ENCODE measurements around the gene GPRC5B.

The GPRC5B gene

DNA sequence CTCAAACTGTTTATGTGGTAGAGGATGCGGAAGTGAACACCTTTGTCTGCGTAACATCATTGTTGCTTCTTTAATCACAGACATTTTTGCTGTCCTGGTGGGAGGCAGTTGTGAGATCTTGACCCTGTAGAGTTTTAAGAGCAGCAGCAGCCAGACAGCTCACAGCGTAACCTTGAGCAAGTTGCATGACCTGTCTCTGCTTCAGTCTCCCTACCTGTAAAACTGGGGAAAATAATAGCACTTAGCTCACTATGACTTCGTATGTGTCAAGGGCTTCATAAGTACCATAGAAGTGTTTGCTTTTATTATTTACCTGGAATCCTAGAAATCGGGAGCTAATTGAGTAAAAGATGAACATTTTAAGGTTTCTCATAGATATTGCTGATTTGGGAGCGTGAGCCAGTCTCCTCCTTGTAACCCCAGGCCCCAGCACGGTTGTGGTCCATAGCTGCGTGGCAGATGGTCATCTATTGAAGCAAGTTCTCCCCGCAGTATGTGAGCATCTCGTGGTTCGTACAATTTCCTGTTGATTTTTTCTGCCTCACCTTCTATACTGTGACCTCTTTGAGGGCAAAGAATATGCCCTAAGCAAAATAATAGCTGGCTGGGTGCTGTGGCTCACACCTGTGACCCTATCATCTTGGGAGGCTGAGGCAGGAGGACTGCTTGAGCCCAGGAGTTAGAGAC, 34.4 kb downstream of the GPRC5B start:
- FAIRE-seq (no peak), DNase-seq (ENCODE audit: insufficient read length, low spot score) (no peak)

DNA sequence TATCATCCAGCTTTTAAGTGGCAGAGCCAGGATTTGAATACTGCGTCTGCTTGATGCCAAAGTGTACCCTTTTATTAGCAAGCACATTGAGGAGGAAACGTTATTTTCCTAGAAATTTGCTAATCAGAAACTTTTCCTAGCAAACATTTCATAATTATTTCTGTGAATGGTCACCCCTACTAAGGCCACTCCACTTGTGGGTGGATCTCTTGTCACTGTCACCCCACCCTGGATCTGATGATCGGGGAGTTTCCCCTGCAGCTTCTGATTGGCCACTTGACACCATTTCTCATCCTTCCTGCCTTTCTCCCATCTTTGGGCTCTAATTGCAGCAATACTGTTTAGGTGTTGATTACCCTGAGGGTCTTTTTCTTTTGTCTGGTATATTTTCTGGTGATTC, 35.9 kb downstream of the GPRC5B start:
- DNase-seq (ENCODE audit: insufficient read length, low spot score), result no peak
- no peak for FAIRE-seq

DNA sequence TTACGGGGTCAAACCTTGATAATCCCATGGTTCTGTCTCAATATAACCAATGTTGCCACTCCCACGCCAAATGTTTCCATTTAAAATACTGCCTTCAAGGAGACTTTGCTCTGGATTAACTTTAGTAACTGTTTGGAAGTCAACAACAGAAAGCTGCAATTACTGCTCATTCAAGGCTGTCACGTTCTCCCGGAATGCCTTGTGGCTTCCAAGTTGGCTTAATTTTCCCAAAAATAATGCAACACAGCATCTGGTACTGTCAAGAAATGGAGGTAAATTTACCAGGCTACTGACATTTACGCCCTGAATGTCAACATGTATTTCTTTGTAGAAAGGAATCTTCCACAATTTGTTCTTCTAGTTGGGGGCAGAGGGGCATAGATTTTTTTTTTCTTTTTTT, 38.2 kb downstream of the GPRC5B start:
- FAIRE-seq (no peak), DNase-seq (ENCODE audit: insufficient read length, low spot score) (no peak)

DNA sequence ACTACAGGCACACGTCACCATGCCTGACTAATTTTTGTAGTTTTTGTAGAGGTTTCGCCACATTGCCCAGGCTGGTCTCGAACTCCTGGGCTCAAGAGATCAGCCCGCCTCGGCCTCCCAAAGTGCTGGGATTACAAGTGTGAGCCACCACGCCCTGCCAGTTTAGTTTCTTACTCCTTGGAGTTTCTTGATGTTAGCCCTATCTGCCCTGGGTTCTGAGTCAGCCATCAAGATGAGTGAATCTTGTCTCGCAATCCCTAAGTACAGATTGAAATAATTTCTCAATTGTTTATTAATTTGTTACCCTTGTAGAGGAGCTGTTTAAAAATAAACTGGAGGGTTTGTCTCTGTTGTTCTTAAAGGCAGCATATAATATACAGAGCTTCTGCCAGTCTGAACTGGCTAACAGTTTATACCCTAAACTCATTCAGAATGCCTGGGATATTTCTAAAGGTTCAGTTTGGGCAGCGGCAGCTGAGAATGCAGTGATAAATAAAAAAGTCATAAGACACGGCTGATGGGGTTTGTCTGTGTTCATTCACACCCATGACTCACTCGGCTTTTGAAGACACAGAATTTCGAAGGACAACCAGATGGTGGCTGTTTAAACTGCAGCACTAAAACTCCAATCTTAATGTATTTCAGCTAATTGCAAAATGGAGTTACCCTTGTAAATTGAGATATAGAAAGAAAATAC, 39.6 kb downstream of the GPRC5B start:
- no peak for FAIRE-seq
- DNase-seq (ENCODE audit: insufficient read length, low spot score), result peak; percentile 67

DNA sequence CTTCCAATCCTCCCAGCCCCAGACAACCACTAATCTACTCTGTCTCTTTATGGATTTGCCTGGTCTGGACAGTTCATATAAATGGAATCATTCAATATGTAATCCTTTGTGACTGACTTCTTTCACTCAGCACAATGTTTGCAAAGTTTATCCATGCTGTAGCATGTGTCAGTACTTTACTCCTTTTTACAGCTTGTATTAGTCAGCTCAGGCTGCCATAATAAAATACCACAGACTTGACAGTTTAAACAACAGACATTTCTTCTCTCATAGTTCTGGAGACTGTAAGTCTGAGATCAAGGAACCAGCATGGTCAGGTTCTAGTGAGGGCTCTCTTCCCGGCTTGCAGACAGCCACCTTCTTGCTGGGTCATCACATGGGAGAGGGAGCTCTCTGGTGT, 41.3 kb downstream of the GPRC5B start:
- no peak for DNase-seq (ENCODE audit: insufficient read length, low spot score)
- FAIRE-seq, result no peak

DNA sequence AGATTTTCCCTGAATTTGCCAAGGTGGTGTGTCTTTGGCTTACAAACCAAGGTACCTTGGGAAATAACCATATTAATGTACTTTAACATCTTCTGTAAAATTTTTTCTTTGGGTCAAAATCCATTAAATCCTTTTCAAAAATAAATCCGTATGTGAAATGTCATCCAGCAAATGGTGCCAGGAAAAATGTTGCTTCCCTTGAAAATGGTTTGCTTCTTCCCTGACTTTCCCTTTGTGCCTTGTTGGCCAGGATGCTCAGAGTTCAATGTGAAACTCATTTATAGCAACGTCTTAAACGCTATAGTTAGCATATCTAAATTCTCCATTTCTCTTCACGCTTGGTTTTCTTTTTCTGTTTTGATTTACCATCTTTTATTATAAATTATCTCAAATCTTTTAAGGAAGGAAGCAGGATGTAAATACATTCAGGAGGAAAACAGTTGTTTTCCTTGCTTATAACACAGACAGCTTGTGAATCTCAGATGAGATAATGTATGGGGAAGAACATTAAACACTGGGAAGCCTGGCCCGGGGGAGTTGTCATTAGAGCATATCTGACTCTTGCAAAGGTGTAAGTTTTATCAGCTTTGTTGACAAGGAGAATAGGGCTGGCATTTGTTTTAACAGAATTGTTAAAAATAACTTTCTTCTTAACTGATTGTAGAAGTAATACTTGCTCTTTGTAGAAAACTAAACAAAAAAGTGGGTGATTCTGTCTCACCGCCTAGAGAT, 42.1 kb downstream of the GPRC5B start:
- no peak for FAIRE-seq
- DNase-seq (ENCODE audit: insufficient read length, low spot score), result no peak

DNA sequence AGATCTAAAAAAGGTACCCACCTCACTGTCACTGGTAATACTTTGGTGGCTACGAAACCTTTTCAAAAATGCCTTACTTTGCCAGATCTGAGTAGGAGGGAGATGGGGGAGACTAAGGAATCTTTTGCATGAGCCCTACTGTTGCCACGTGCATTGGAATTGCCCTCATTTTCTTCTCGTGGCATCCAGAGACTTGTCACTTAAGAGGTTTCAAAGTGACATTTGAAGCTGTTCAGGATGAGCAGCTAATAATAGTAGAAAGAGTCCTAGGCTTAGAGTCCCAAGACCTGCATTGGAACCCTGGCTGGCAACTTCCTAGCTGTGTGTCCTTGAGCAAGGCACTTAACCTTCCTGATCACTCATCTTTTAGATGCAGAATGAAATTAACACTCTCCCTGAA, 43.5 kb downstream of the GPRC5B start:
- DNase-seq (ENCODE audit: insufficient read length, low spot score) (no peak), FAIRE-seq (no peak)

DNA sequence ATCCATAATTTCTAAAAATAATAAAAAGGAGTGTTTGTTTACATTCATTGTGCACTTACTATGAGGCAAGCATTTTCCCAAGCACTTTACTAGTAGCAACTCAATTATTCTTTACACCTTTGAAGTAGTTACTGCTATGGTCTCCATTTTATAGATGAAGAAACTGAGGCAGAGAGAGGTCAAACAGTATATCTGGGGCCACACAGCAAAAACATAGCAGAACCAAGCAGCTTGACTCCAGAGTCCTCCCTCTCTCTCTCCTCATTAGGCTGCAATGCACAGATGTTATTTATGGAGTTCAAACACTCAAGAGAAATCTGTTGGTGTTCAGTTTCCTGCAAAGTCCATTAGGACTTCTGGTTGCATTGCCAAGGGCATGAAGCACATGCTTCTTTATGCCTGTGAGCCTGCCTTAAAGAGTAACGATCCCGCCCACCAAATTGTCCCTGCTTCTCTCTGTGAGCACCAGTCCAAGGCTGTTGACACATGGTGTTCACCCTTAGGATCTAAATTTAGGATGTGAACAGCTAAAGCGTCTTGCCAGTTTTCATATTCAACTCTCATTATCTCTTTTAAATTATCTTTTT, 44.0 kb downstream of the GPRC5B start:
- FAIRE-seq, result no peak
- no peak for DNase-seq (ENCODE audit: insufficient read length, low spot score)

DNA sequence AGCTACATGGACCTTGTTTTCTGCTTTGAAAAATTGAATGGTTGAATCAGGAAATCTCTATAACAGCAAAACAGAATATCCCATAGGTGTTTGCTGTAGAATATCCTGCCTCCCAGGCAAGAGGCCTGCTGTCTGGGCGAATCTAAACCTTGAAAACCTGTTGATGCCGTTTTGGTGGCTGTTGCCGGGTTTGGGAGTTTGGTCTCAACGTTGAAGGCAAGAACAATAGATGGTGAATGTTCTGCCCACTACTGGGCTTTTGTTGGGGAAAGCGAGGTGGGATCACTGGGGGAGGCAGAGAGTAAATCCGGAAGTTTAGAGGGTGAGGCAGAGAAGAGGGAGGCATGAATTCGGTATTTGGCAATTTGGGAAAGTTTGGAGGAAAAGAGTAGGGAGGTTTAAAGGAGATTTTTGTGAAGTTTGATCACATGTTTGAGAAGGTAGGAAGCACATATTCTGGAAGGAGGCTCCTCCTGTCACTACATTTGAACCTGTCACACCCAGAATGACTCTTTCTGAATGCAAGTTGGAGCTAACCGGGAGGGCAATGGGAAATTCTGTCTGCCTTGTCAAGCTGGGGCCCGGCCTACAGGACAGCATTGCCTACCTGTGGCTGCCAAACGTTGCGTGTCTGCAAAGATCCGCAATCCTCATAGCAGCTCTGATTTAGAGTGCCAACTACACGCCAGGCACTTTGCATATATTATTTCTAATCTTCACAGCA, 46.5 kb downstream of the GPRC5B start:
- DNase-seq (ENCODE audit: insufficient read length, low spot score), result no peak

DNA sequence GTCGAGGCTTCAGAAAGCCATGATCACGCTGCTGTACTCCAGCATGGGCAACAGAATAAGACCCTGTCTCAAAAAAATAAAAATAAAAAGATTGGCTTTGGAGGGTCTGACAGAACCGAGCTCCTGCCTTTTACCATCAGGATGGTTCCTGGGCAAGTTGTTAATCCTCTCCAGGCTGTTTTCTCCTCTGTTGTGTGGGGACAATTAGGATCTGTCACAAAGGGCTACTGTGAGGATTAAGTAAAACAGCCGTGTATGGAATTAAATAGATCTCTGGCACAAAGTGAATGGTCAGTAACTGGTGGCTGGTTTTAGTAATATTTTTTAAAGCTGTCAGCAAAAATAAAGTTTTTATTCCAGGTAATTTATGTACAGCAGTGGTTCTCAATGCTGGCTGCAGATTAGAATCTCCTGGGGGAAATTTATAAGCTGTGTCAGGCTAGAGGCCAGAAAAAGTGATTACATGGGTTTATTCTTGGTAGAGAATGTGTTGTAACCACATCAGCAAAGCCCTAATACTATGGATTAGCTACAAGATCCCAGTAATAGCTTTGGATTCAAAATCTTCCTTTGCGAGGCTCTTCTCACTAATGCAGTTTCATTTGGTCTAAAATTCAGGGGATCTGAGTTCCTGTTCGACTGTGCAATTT, 47.2 kb downstream of the GPRC5B start:
- no peak for DNase-seq (ENCODE audit: insufficient read length, low spot score)

More for the DNA sequence above, 46.5 kb downstream of the GPRC5B start:
- FAIRE-seq, result no peak

DNA sequence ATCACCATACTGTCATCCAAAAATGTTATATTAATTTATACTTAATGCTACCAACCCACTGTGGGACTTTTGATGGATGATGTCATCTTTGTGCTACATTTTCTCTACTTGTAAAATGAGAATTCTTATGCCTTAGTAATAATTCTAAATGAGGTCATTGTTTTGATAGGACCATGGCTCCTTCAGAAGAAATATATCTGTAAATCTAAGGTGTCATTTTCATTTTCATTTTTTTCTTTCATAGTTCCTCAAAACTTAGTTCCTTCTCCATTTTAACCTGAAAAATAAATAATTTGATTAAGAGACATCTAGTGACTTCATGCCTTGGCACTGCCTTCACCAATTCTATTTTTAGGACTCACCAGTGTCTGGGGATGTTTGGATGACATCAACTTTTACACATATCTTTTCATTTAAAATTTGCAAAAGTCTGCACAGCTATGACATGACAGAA, 48.7 kb downstream of the GPRC5B start:
- no peak for FAIRE-seq
- DNase-seq (ENCODE audit: insufficient read length, low spot score), result peak; percentile 10

More for the DNA sequence above, 47.2 kb downstream of the GPRC5B start:
- no peak for FAIRE-seq

DNA sequence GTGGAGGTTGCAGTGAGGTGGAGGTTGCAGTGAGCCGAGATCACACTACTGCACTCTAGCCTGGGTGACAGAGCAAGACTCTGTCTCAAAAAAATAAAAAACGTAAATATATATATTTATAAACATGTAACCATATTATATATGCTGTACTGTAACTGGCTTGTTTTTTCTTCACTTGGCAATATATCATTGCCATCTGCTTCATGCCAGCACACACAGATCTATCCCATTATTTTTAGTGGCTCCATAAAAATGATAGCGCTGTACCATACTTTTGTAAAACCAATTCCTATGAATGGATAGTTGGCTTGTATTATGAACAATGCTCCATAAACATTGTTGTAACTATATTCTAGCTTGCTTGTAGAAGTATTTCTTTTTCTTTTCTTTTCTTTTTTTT, 49.5 kb downstream of the GPRC5B start:
- no peak for DNase-seq (ENCODE audit: insufficient read length, low spot score)

DNA sequence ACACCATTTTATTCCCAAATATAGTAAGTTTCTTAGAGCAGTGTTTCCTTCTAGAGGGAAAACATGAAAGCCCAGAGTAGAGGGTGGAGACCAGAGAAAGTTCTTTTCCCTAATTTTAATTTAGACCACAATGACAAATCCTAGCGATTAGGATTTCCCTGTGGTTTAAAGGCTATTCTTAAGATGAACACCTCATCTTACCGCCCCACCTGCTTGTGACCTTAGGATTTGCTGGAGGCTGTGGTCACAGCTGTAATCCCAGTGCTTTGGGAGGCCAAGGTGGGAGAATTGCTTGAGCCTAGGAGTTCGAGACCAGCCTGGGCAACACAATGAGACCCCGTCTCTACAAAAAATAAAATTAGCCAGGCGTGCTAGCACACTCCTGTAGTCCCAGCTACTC, 51.1 kb downstream of the GPRC5B start:
- DNase-seq (ENCODE audit: insufficient read length, low spot score) (no peak), FAIRE-seq (no peak)

More for the DNA sequence above, 49.5 kb downstream of the GPRC5B start:
- no peak for FAIRE-seq

DNA sequence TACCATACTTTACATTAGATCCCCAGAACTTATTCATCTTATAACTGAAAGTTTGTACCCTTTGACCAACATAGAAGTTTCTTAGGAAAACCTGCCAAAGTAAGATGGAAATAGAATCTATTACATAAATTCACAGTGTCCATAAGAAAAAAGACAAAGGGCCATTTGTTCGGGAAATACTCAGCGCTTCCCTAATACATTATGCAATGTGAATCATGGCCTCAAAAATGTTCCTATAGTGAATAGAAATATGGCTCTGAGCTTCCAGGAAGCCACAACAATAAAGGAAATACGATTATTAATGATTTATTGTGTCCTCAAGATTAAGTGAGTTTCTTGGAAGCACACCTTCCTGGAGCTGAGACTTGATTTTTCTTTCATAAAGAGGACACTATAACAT, 51.5 kb downstream of the GPRC5B start:
- FAIRE-seq (no peak), DNase-seq (ENCODE audit: insufficient read length, low spot score) (no peak)

DNA sequence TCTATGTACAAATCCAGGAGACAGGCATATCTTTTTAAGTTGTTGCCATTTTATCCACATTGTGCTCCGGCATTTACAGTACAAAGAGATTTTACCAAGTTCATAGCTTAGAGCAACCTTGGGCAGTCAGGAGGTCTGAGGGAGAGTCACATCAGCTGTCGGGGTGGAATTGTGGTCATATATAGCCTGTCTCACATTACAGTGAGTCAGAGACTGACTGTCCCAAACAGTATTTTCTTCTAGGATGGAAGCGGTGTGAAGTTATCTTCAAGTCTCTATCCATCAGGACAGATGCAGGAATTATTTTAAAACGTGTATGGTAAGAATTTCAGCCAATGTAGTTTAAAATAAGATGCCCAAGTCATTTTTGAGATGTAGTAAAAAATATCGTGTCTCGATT, 53.0 kb downstream of the GPRC5B start:
- FAIRE-seq (peak; percentile 36), DNase-seq (ENCODE audit: insufficient read length, low spot score) (peak; percentile 66)

DNA sequence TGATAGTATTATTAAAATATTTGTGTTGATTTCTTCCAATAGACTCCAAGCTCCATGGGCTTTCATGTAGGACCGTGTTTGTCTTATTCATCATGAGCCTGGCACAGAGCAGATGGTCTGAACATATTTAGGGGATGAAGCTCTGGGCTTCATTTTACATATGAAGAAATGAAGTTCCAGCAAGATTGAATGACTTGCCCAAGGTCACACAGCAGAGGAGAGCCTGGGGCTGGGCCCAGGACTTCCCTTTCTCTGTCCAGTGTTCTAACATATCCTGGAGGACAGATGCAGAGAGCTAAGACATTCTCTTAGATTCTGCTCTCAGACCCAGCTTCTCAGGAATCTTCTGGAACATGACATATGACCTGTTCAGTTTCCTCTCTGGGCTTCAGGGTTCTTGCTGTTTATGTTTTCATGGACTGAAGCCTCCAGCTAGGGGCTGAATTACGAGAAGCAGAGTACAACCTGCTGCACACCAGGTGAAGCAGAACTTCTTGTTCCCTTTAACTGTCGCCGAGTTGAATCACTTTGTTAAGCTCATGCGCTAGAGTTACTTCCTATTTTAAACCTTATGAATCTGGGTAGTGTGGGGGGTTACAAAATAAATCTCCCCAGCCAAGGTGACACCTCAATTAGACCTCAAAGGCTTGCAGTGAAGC, 53.6 kb downstream of the GPRC5B start:
- DNase-seq (ENCODE audit: insufficient read length, low spot score) (no peak), FAIRE-seq (no peak)

DNA sequence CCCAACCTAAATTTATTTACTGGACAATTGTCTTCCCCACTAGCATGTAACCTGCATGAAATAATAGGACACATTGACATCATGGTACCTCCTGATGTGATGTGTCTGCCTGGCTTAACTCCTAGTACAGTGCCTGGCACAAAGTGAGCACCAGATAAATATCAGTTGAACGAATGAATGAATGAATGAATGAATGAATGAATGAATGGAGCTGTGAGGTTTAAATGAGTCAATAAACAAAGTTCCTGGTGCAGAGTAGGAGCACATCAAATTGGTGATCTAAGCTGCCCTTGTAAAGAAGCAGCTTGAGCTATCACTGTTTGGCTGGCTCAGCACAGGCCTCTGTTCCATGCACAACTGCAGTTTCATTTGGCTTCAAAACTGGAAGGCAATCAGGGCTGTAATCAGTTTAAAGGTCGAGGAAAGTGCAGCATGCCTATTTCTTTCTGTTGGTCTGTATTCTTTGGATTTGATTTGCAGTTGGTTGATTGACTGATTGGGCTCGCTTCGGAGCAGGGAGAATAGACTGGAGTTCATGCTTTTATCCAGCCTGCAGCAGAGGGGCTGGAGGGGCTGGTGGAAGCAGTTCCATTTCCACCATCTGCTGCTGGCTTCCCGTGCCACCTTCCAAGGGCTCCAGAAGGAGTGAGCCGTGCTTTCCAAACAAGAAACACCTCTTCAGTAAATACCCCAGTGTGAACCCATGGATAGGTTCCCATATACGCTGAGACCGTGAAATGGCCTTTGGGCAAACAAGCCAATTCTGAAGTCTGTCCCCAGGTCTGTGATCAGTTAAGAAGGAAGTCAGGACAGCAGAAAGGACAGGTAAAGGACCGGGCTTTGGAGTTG, 54.6 kb downstream of the GPRC5B start:
- no peak for DNase-seq (ENCODE audit: insufficient read length, low spot score)
- no peak for FAIRE-seq

DNA sequence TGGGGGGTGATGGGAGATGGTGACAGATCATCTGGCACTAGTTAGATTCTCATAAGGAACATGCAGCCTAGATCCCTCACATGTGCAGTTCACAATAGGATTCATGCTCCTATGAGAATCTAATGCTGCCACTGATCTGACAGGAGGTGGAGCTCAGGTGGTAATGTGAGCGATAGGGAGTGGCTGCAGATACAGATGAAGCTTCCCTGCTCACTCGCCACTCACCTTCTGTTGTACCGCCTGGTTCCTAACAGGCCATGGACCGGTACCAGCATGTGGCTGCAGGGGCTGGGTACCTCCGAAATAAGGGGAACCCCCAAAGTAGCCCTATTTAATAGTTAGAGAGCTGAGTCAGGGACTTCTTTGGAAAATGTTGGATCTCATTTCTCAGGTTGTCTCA, 60.4 kb downstream of the GPRC5B start:
- DNase-seq (ENCODE audit: insufficient read length, low spot score), result no peak
- no peak for FAIRE-seq

DNA sequence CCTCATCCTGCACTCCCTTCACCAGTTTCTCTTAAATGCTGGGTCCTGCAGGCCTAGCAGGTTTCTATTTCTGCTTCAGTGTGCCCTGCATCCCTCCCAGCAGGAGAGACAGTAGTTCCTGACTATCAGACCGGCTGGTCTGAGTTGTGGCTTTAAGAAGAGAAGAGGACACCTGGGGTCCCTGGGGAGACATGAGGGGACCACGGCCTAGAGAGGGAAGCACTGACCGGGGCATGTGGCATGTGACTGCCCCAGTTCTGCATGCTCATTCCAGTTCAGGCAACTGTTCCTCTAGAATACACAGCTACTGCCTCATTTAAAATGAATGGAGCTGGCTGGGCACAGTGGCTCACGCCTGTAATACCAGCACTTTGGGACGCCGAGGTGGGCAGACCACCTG, 61.3 kb downstream of the GPRC5B start:
- FAIRE-seq, result no peak
- DNase-seq (ENCODE audit: insufficient read length, low spot score), result no peak
